IMR-90 (cell line): ENCODE data around the gene MGAT5. TPM values are rescaled to one million over a fixed set of nuclear protein-coding genes. Genes with fewer than 3 reads are reported as not detected.

ENCODE experiments used
- ATAC-seq: fragments of 200-7000 bp; cut with Tn5 transposase; 2 replicates; pipeline ENCODE4 v1.9.1; 2020; ENCODE audit warnings: low read depth, mild to moderate bottlenecking, moderate library complexity
- BruUV-seq: library from RNA; stranded (reverse); fragments of 400-500 nt; replicated peaks from 2 replicates; lab custom pipeline; 2021; lab: Mats Ljungman, UMichigan
- CTCF ChIA-PET: fragments of 300-600 bp; formaldehyde crosslinking; extraction: SDS; loops from one replicate; lab custom pipeline; 2021; ENCODE audit warnings: antibody characterized with exemption; lab: Yijun Ruan, JAX
- POLR2A ChIA-PET: fragments of 300-600 bp; sonication (Branson Sonifier 250); formaldehyde crosslinking; loops from one replicate; lab custom pipeline; 2022; ENCODE audit warnings: antibody characterized with exemption; ENCODE audit not compliant: unreplicated experiment; lab: Charles Lee
- DNase-seq: peaks from one replicate; pipeline ENCODE4 v3.0.0; 2013
- H2AFZ ChIP-seq: replicated peaks from 2 replicates; pipeline ENCODE3; 2013; ENCODE audit warnings: low read length, mild to moderate bottlenecking; ENCODE audit not compliant: poor library complexity
- H2AK5ac ChIP-seq: 2 replicates; pipeline ENCODE4 v1.6.1; 2013; ENCODE audit warnings: low read depth, low read length, inconsistent platforms
- H2AK9ac ChIP-seq: replicated peaks from 2 replicates; pipeline ENCODE3; 2013; ENCODE audit warnings: mild to moderate bottlenecking, low read depth, low read length, moderate library complexity; ENCODE audit not compliant: poor library complexity
- H2BK120ac ChIP-seq: 2 replicates; pipeline ENCODE4 v1.6.1; 2013; ENCODE audit warnings: low read depth, low read length, inconsistent platforms
- H2BK15ac ChIP-seq: 3 replicates; pipeline ENCODE4 v1.6.1; 2013; ENCODE audit warnings: low read depth, low read length, inconsistent platforms
- H2BK20ac ChIP-seq: 2 replicates; pipeline ENCODE4 v1.6.1; 2013; ENCODE audit warnings: low read depth, mild to moderate bottlenecking, inconsistent platforms, low read length, moderate library complexity
- H2BK5ac ChIP-seq: 2 replicates; pipeline ENCODE4 v1.6.1; 2013; ENCODE audit warnings: mild to moderate bottlenecking, low read depth, low read length, inconsistent platforms; ENCODE audit not compliant: poor library complexity, severe bottlenecking
- H3K14ac ChIP-seq: replicated peaks from 2 replicates; pipeline ENCODE4 v1.6.1; 2013; ENCODE audit warnings: low read depth, low read length, inconsistent platforms
- H3K18ac ChIP-seq: 2 replicates; pipeline ENCODE4 v1.6.1; 2013; ENCODE audit warnings: low read depth, low read length, control low read depth
- H3K23ac ChIP-seq: 2 replicates; pipeline ENCODE4 v1.6.1; 2013; ENCODE audit warnings: low read depth, low read length, inconsistent platforms
- H3K27ac ChIP-seq: 2 replicates; pipeline ENCODE4 v1.5.1; 2013; ENCODE audit warnings: mild to moderate bottlenecking, control low read depth, low read length; ENCODE audit not compliant: insufficient read depth
- H3K27me3 ChIP-seq: 2 replicates; pipeline ENCODE4 v1.6.1; 2013; ENCODE audit warnings: low read length; ENCODE audit not compliant: control insufficient read depth, insufficient read depth
- H3K36me3 ChIP-seq: 2 replicates; pipeline ENCODE4 v1.6.1; 2013; ENCODE audit warnings: low read length, mixed read lengths; ENCODE audit not compliant: control insufficient read depth, insufficient read depth
- H3K4ac ChIP-seq: 2 replicates; pipeline ENCODE4 v1.6.1; 2013; ENCODE audit warnings: low read depth, low read length, inconsistent platforms
- H3K4me1 ChIP-seq: 2 replicates; pipeline ENCODE4 v1.6.1; 2013; ENCODE audit warnings: low read length, mixed read lengths; ENCODE audit not compliant: control insufficient read depth, insufficient read depth
- H3K4me2 ChIP-seq: 2 replicates; pipeline ENCODE4 v1.6.1; 2013; ENCODE audit warnings: low read depth, mild to moderate bottlenecking, control low read depth, low read length, moderate library complexity
- H3K4me3 ChIP-seq: 2 replicates; pipeline ENCODE4 v1.5.1; 2013; ENCODE audit warnings: low read depth, mild to moderate bottlenecking, control low read depth, low read length, moderate library complexity; ENCODE audit not compliant: insufficient read depth
- H3K56ac ChIP-seq: 2 replicates; pipeline ENCODE4 v1.6.1; 2013; ENCODE audit warnings: low read length, inconsistent platforms; ENCODE audit not compliant: insufficient read depth; ENCODE audit errors: extremely low read depth
- H3K79me1 ChIP-seq, 2 experiments: 2 replicates each; pipeline ENCODE4 v1.6.1; 2013; ENCODE audit warnings: low read length in 2 of 2, inconsistent platforms in 1 of 2, low read depth in 1 of 2
- H3K9ac ChIP-seq: 2 replicates; pipeline ENCODE4 v1.6.1; 2013; ENCODE audit warnings: low read depth, low read length, control low read depth
- H3K9me1 ChIP-seq: 2 replicates; pipeline ENCODE4 v1.6.1; 2013; ENCODE audit warnings: low read length, inconsistent platforms; ENCODE audit not compliant: insufficient read depth
- H3K9me3 ChIP-seq: 2 replicates; pipeline ENCODE4 v1.6.1; 2013; ENCODE audit warnings: low read length; ENCODE audit not compliant: control insufficient read depth, insufficient read depth
- H4K20me1 ChIP-seq: 2 replicates; pipeline ENCODE4 v1.6.1; 2013; ENCODE audit warnings: low read length, inconsistent platforms; ENCODE audit not compliant: insufficient read depth
- H4K5ac ChIP-seq: 2 replicates; pipeline ENCODE4 v1.6.1; 2013; ENCODE audit warnings: mild to moderate bottlenecking, low read depth, low read length, control low read depth
- H4K8ac ChIP-seq, 2 experiments: 2 replicates each; pipeline ENCODE4 v1.6.1; 2013; ENCODE audit warnings: low read depth in 2 of 2, low read length in 2 of 2, control low read depth in 1 of 2, inconsistent platforms in 1 of 2
- H4K91ac ChIP-seq: 2 replicates; pipeline ENCODE4 v1.6.1; 2013; ENCODE audit warnings: low read depth, low read length, inconsistent platforms; ENCODE audit not compliant: insufficient read depth
- CEBPB ChIP-seq: IDR thresholded peaks from 2 replicates; pipeline ENCODE4 v1.6.1; 2012; ENCODE audit warnings: low read depth, low read length, improper control_type of control experiment
- CHD1 ChIP-seq: IDR thresholded peaks from 2 replicates; pipeline ENCODE4 v1.6.1; 2012; ENCODE audit warnings: low read depth, low read length, improper control_type of control experiment
- ELK1 ChIP-seq: fragments of 150-350 bp; IDR thresholded peaks from 2 replicates; pipeline ENCODE4 v1.6.1; 2016; ENCODE audit warnings: low read depth, mild to moderate bottlenecking, low read length, moderate library complexity, borderline replicate concordance
- MAZ ChIP-seq: IDR thresholded peaks from 2 replicates; pipeline ENCODE4 v1.6.1; 2012; ENCODE audit warnings: low read depth, mild to moderate bottlenecking, low read length, improper control_type of control experiment, moderate library complexity, borderline replicate concordance
- NFE2L2 ChIP-seq: fragments of 150-350 bp; IDR thresholded peaks from 2 replicates; pipeline ENCODE4 v1.6.1; 2016; ENCODE audit warnings: low read depth, mild to moderate bottlenecking, low read length
- RAD21 ChIP-seq: IDR thresholded peaks from 2 replicates; pipeline ENCODE4 v1.6.1; 2012; ENCODE audit warnings: low read length, improper control_type of control experiment
- RCOR1 ChIP-seq: IDR thresholded peaks from 2 replicates; pipeline ENCODE4 v1.6.1; 2012; ENCODE audit warnings: mild to moderate bottlenecking, low read length, improper control_type of control experiment; ENCODE audit not compliant: insufficient replicate concordance
- RFX5 ChIP-seq: IDR thresholded peaks from 2 replicates; pipeline ENCODE4 v1.8.0; 2012; ENCODE audit warnings: low read depth, mild to moderate bottlenecking, low read length, moderate library complexity
- SMC3 ChIP-seq: fragments of 150-350 bp; IDR thresholded peaks from 2 replicates; pipeline ENCODE4 v1.6.1; 2016; ENCODE audit warnings: low read depth, mild to moderate bottlenecking, antibody characterized with exemption, low read length, moderate library complexity
- WGBS, 2 experiments: methylation state at CpG; one replicate each; pipeline versions ENCODE4 v1.1.5 to v1.1.7; 2013; ENCODE audit warnings: missing lambda C conversion rate in 2 of 2; ENCODE audit not compliant: insufficient read length in 1 of 2; ENCODE audit errors: extremely low coverage in 2 of 2; 5-methylcytosine and 5-hydroxymethylcytosine counted together
- dilution Hi-C: fragments of 300-500 bp; cut with HindIII; formaldehyde crosslinking; loops from one replicate; pipeline ENCODE4 v1.14.3; 2018; ENCODE audit warnings: low sequenced_read_pairs; ENCODE audit not compliant: unreplicated experiment
- in situ Hi-C: fragments of 300-500 bp; cut with MboI; formaldehyde crosslinking; loops from 3 replicates; pipeline ENCODE4 v1.14.3; 2019; ENCODE audit warnings: low sequenced_read_pairs, inconsistent platforms, mixed read lengths
- intact Hi-C: fragments of 100-400 bp; cut with micrococcal nuclease; formaldehyde crosslinking; loops from 2 replicates; pipeline ENCODE4 v1.10.0; 2022
- polyA plus RNA-seq, 3 experiments: library from polyadenylated mRNA; depleted of rRNA; stranded (reverse); fragments of >200 nt; gene quantifications; 2 replicates each; pipeline ENCODE4 v1.2.3, GENCODE V29; 2012; ENCODE audit warnings: low replicate concordance in 1 of 3
- total RNA-seq: library from RNA; depleted of rRNA; stranded (reverse); fragments of >200 nt; gene quantifications from 2 replicates; pipeline ENCODE4 v1.2.3, GENCODE V29; 2012
- TF ChIP-seq, protein P1 (sequence below): fragments of 150-350 bp; IDR thresholded peaks from 2 replicates; pipeline ENCODE4 v1.6.1; 2017; ENCODE audit warnings: mild to moderate bottlenecking, antibody characterized with exemption, low read length, low read depth

The MGAT5 gene
- total and polyA plus RNA-seq, 2 of the 4 experiments (the other 2 are of a cell fraction), result 22.9 to 59.9 TPM

GRCh38 chr2:134401789-134402188, 147.9 kb downstream of the MGAT5 start:
- Histone ChIP-seq H3K27me3 (no peaks in the 10 kb centered on the region), H2AK5ac (peak overlapping the region; percentile 71; the same call in 1 of the 2 replicates), H3K14ac (peak overlapping the region; percentile 72), H3K27ac (peak overlapping the region; percentile 45; the same call in 1 of the 2 replicates), H2BK15ac (peak overlapping the region; percentile 66; the same call in 1 of the 3 replicates), H2BK5ac (peak overlapping the region; percentile 35), H4K20me1 (no peaks in the 10 kb centered on the region; the same call in 1 of the 2 replicates), H2AFZ (no peak overlapping the region), H2BK20ac (peak overlapping the region; percentile 61; the same call in 1 of the 2 replicates), H3K56ac (no peak overlapping the region), H3K4me3 (no peak overlapping the region), H3K9ac (no peak overlapping the region), H3K36me3 (peaks cover 19% of the 10 kb centered on the region), H3K4ac (peak overlapping the region; percentile 84), H2AK9ac (no peak overlapping the region), H3K18ac (peak overlapping the region; percentile 42), H4K8ac (peak overlapping the region; percentile 26 to 70; a peak in 2 of 4 replicates), H3K9me1 (peaks cover 25% of the 10 kb centered on the region), H3K79me1 (peaks cover 7 to 72% of the 10 kb centered on the region in 2 experiments), H2BK120ac (peak overlapping the region; percentile 67), H3K9me3 (no peaks in the 10 kb centered on the region), H3K4me2 (no peak overlapping the region), H3K4me1 (peaks cover 26% of the 10 kb centered on the region), H3K23ac (peak overlapping the region; percentile 30; the same call in 1 of the 2 replicates), H4K91ac (peak overlapping the region; percentile 41; the same call in 1 of the 2 replicates), H4K5ac (0 out of 2 replicates have a peak overlapping the region, but pooled peaks have one; percentile 30)
- no peak for DNase-seq
- ATAC-seq, result no peak
- CTCF ChIA-PET, result no interaction called here
- dilution Hi-C loops, result no loop called here
- no TSS peak for BruUV-seq
- POLR2A ChIA-PET, result no interaction called here
- in situ Hi-C loops, result loop anchor here (25.0 kb wide), 1 partner anchor 514 kb away; no protein-coding TSS in a partner anchor
- intact Hi-C loops, result no loop called here
- WGBS, 2 experiments, result no CpG with 5 or more reads among the region's 2 CpGs
- TF ChIP-seq ELK1, result no peak
- no peak for TF ChIP-seq MAZ
- TF ChIP-seq RAD21, result no peak
- TF ChIP-seq NFE2L2, result no peak
- TF ChIP-seq SMC3, result no peak
- no peak for TF ChIP-seq CEBPB
- no peak for TF ChIP-seq RCOR1
- TF ChIP-seq, protein P1, sequence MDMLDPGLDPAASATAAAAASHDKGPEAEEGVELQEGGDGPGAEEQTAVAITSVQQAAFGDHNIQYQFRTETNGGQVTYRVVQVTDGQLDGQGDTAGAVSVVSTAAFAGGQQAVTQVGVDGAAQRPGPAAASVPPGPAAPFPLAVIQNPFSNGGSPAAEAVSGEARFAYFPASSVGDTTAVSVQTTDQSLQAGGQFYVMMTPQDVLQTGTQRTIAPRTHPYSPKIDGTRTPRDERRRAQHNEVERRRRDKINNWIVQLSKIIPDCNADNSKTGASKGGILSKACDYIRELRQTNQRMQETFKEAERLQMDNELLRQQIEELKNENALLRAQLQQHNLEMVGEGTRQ, result no peak
- no peak for TF ChIP-seq CHD1
- TF ChIP-seq RFX5, result no peak
